ENCODE data around the gene TRIM7.

TRIM7 gene

DNA sequence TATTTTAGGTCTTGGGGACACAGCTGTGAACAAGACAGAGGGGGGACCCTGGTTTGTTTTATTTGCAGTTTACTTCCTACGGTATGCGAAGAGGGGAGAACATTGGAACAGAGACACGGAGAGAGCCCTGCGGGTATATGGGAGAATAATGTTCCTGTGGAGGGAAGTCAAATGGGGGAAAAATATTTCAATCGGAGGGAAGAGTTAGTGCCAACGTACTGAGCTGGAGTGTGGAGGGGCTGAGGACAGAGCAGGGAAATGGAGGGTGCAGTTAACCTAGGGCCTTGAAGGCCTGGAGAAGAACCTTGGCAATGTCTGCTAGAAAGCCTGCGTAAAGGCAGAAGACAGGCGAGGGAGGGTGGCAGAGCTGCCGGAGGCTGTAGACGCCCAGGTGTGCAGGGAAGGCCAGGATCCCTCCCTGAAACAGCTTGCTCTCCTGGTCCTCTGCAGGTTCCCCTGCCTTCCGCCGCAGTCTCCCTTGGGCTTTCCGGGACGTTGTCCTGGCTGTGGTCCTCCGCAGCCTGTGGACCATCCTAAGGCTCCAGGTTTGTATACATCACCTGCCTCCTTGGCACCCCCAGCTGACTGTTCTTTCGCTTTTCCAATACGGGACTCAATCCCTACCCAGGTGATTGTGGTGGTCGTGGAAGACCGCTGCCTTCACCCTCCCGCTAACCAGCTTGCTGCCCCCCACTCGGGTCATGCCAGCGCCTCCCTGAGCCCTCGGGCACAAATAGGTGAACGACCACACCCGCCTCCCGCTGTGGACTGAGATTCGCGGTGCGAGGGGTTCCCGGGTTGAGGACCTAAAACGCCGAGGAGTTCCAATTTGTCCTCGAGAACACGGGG is 40.7 kb upstream of the TRIM7 start:
- TF ChIP-seq TAF1 (IDR thresholded peaks at IDR 0.05; ENCODE audit: low read depth), result no peak
- no peak for TF ChIP-seq REST (IDR thresholded peaks at IDR 0.05; ENCODE audit: low read depth)
- no peak for TF ChIP-seq TCF12 (IDR thresholded peaks at IDR 0.05; ENCODE audit: low read depth)
- TF ChIP-seq YY1 (IDR thresholded peaks at IDR 0.05; ENCODE audit: low read depth), result no peak
- no peak for TF ChIP-seq ZBTB7A (IDR thresholded peaks at IDR 0.05; ENCODE audit: low read depth)

DNA sequence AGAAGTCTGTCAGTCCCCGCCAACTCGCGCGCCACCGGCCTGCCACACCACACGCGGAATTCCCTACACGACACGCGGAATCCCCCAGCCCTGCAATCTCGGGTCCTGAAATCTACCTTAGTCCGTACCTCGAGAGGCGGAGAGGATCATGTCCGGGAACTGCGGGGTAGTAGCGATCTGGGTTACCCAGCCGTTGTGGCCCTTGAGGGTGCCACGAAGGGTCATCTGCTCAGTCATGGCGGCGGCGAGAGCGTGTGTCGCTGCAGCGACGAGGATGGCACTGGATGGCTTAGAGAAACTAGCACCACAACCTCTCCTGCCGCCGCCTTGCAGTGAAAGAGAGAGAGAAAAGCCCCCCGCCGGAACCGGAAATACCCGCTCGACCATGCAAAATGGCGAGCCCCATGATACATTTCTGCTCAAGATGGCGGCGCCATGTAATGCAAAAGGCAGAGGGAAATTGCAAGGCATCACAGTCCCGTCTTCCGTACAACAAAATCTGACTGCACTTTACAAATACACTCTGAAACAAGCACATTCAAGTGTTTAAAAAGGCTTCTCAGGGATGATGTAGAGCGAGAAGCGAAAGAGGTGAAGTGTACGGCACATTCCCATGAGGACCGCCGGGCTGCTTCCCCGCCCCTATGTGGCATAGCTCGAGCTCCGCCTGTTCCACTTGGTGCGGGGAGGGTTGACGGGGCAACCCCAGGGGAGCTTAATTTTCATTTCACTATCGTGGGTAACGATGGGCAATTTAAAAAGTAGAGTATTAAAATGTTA is 38.8 kb upstream of the TRIM7 start, which contains the start of gene RACK1:
TSS of gene RACK1 (minus strand) at position 343 of the 780 bp plus-strand sequence. CDS start at position 237, 106 bp downstream.
- TF ChIP-seq RAD21 (IDR thresholded peaks at IDR 0.05; ENCODE audit: low read depth) (no peak), EP300 (IDR thresholded peaks at IDR 0.05; ENCODE audit: borderline replicate concordance) (no peak), TAF1 (IDR thresholded peaks at IDR 0.05; ENCODE audit: low read depth) (peak; percentile 100), USF1 (IDR thresholded peaks at IDR 0.05) (0 out of 2 replicates have a peak, but pooled peaks have one; percentile 1), YY1 (IDR thresholded peaks at IDR 0.05; ENCODE audit: low read depth) (peak; percentile 99), MAX (IDR thresholded peaks at IDR 0.05) (peak; percentile 96), TEAD4 (IDR thresholded peaks at IDR 0.05) (peak; percentile 63; the same call in 1 of the 2 replicates), CREB1 (IDR thresholded peaks at IDR 0.05; ENCODE audit: low read depth) (no peak; the same call in 1 of the 2 replicates), TCF12 (IDR thresholded peaks at IDR 0.05; ENCODE audit: low read depth) (0 out of 2 replicates have a peak, but pooled peaks have one; percentile 16), EGR1 (IDR thresholded peaks at IDR 0.05) (peak; percentile 91), ZBTB7A (IDR thresholded peaks at IDR 0.05; ENCODE audit: low read depth) (peak; percentile 76; the same call in 1 of the 2 replicates), REST (IDR thresholded peaks at IDR 0.05; ENCODE audit: low read depth) (no peak), NFIC (IDR thresholded peaks at IDR 0.05) (0 out of 2 replicates have a peak, but pooled peaks have one; percentile 7), FOXM1 (IDR thresholded peaks at IDR 0.05; ENCODE audit: borderline replicate concordance, low read depth) (no peak), CEBPB (IDR thresholded peaks at IDR 0.05) (no peak; the same call in 1 of the 2 replicates)

GRCh38 chr5:181243018-181243563 is 38.1 kb upstream of the TRIM7 start:
- TF ChIP-seq TAF1 (IDR thresholded peaks at IDR 0.05; ENCODE audit: low read depth) (no peak), EP300 (IDR thresholded peaks at IDR 0.05; ENCODE audit: borderline replicate concordance) (no peak), CEBPB (IDR thresholded peaks at IDR 0.05) (no peak), MAX (IDR thresholded peaks at IDR 0.05) (no peak), TEAD4 (IDR thresholded peaks at IDR 0.05) (no peak), CREB1 (IDR thresholded peaks at IDR 0.05; ENCODE audit: low read depth) (no peak), USF1 (IDR thresholded peaks at IDR 0.05) (no peak), NFIC (IDR thresholded peaks at IDR 0.05) (no peak)

DNA sequence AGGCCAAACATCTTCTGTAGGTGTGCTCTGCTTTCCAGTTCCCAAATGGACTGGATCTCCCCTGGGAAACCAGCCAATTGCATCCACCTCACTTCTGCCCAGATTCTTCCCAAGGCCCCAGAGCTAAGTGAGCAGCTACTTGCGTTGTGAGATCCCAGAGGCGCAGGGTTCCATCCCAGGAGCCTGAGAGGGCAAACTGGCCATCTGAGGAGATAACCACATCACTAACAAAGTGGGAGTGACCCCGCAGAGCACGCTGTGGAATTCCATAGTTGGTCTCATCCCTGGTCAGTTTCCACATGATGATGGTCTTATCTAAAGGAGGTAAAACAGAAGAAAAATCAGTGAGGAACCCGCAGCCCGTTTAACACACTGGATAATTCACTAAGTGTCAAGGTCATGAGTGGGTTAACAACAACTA is 37.0 kb upstream of the TRIM7 start:
- TF ChIP-seq ZBTB7A (IDR thresholded peaks at IDR 0.05; ENCODE audit: low read depth) (no peak), USF1 (IDR thresholded peaks at IDR 0.05) (no peak), CREB1 (IDR thresholded peaks at IDR 0.05; ENCODE audit: low read depth) (no peak), FOXM1 (IDR thresholded peaks at IDR 0.05; ENCODE audit: borderline replicate concordance, low read depth) (no peak), EGR1 (IDR thresholded peaks at IDR 0.05) (no peak), REST (IDR thresholded peaks at IDR 0.05; ENCODE audit: low read depth) (no peak), RAD21 (IDR thresholded peaks at IDR 0.05; ENCODE audit: low read depth) (no peak), TEAD4 (IDR thresholded peaks at IDR 0.05) (no peak), NFIC (IDR thresholded peaks at IDR 0.05) (no peak), TCF12 (IDR thresholded peaks at IDR 0.05; ENCODE audit: low read depth) (no peak), TAF1 (IDR thresholded peaks at IDR 0.05; ENCODE audit: low read depth) (no peak)
